OCI-LY7 (cell line): ENCODE results near the gene CIAO1. TPM values are rescaled to one million over a fixed set of nuclear protein-coding genes. Genes with fewer than 3 reads are reported as not detected.

Experiments
- BruUV-seq: library from RNA; stranded (reverse); fragments of 400-500 nt; replicated peaks from 2 replicates; lab custom pipeline; 2021; lab: Mats Ljungman, UMichigan
- CTCF ChIA-PET: fragments of 300-600 bp; sonication (Branson Sonifier 250); formaldehyde crosslinking; loops from one replicate; lab custom pipeline; 2022; ENCODE audit warnings: antibody characterized with exemption; ENCODE audit not compliant: unreplicated experiment; lab: Charles Lee
- POLR2A ChIA-PET: fragments of 300-600 bp; sonication (Branson Sonifier 250); formaldehyde crosslinking; loops from one replicate; lab custom pipeline; 2022; ENCODE audit warnings: antibody characterized with exemption; lab: Charles Lee
- DNase-seq: peaks from one replicate; pipeline ENCODE4 v3.0.0-alpha.2; 2015; ENCODE audit warnings: low spot score
- H2AFZ ChIP-seq: fragments of 200-600 bp; sonication (generic), shearing (Covaris generic); 2 replicates; pipeline ENCODE4 v1.6.1; 2014; ENCODE audit warnings: mild to moderate bottlenecking, antibody characterized with exemption, low read length, moderate library complexity
- H3K27ac ChIP-seq: fragments of 200-600 bp; sonication (generic); 2 replicates; pipeline ENCODE4 v1.5.1; 2014; ENCODE audit warnings: mixed run types, low read depth, mild to moderate bottlenecking, moderate library complexity, low read length, inconsistent platforms; ENCODE audit not compliant: poor library complexity, severe bottlenecking
- H3K36me3 ChIP-seq: fragments of 200-600 bp; sonication (generic); 2 replicates; pipeline ENCODE4 v1.6.1; 2014; ENCODE audit warnings: mild to moderate bottlenecking, antibody characterized with exemption, low read length, moderate library complexity, mixed read lengths; ENCODE audit not compliant: insufficient read depth
- H3K4me1 ChIP-seq: fragments of 200-600 bp; sonication (generic); 2 replicates; pipeline ENCODE4 v1.5.1; 2014; ENCODE audit warnings: mild to moderate bottlenecking, low read length; ENCODE audit not compliant: insufficient read depth, poor library complexity, severe bottlenecking
- H3K4me2 ChIP-seq: fragments of 200-600 bp; sonication (generic); 2 replicates; pipeline ENCODE4 v1.6.1; 2014; ENCODE audit warnings: mild to moderate bottlenecking, low read length
- H3K4me3 ChIP-seq: fragments of 200-600 bp; sonication (generic); 2 replicates; pipeline ENCODE4 v1.5.1; 2014; ENCODE audit warnings: mild to moderate bottlenecking, low read depth, low read length; ENCODE audit not compliant: poor library complexity, severe bottlenecking
- H3K79me2 ChIP-seq: fragments of 200-600 bp; sonication (generic); 2 replicates; pipeline ENCODE4 v1.6.1; 2016; ENCODE audit warnings: low read depth, mild to moderate bottlenecking, low read length, moderate library complexity, mixed read lengths; ENCODE audit not compliant: insufficient read depth
- H3K9me2 ChIP-seq: fragments of 200-600 bp; sonication (generic); 2 replicates; pipeline ENCODE4 v1.6.1; 2016; ENCODE audit warnings: mild to moderate bottlenecking, low read length, mixed read lengths; ENCODE audit not compliant: insufficient read depth
- H3K9me3 ChIP-seq: fragments of 200-600 bp; sonication (generic); 2 replicates; pipeline ENCODE4 v1.6.1; 2014; ENCODE audit warnings: mild to moderate bottlenecking, mixed run types, low read length, mixed read lengths
- H4K20me1 ChIP-seq: fragments of 200-600 bp; sonication (generic); 2 replicates; pipeline ENCODE4 v1.6.1; 2014; ENCODE audit warnings: mild to moderate bottlenecking, antibody characterized with exemption, low read length, moderate library complexity, mixed read lengths; ENCODE audit not compliant: insufficient read depth
- EZH2phosphoT487 ChIP-seq: fragments of 200-600 bp; sonication (generic); IDR thresholded peaks from 2 replicates; pipeline ENCODE4 v1.6.1; 2018; ENCODE audit warnings: low read depth, borderline replicate concordance, mild to moderate bottlenecking, mixed run types, antibody characterized with exemption, low read length, moderate library complexity, mixed read lengths
- intact Hi-C: fragments of 100-400 bp; cut with micrococcal nuclease; formaldehyde crosslinking; loops from one replicate; pipeline ENCODE4 v1.10.0; 2022; ENCODE audit not compliant: unreplicated experiment
- total RNA-seq, 2 experiments: library from RNA; depleted of rRNA in 1 of 2; stranded (reverse); fragments of >200 nt in 1 of 2; shearing (Covaris generic) in 1 of 2; gene quantifications; 2 replicates each; pipeline ENCODE4 v1.2.3, GENCODE V29; 2014 to 2022
- TF ChIP-seq, protein P1 (sequence below): fragments of 200-600 bp; sonication (generic); conservative IDR thresholded peaks from 2 replicates; pipeline ENCODE4 v1.5.1; 2014; ENCODE audit warnings: mild to moderate bottlenecking, antibody characterized with exemption, low read length, moderate library complexity, mixed read lengths

CIAO1 gene
- total RNA-seq, 2 experiments from 2014 or later, result 89.6 to 128 TPM

GRCh38 chr2:96306370-96306769 lies 40.3 kb downstream of the CIAO1 start:
- Histone ChIP-seq H3K27ac (peak overlapping the region; percentile 73), H3K4me1 (peaks cover 28% of the 10 kb centered on the region), H2AFZ (peak overlapping the region; percentile 80; the same call in 1 of the 2 replicates), H3K9me2 (no peaks in the 10 kb centered on the region), H4K20me1 (peaks cover 9% of the 10 kb centered on the region; the same call in 1 of the 2 replicates), H3K79me2 (peaks cover 36% of the 10 kb centered on the region), H3K36me3 (peaks cover 36% of the 10 kb centered on the region), H3K9me3 (no peaks in the 10 kb centered on the region), H3K4me3 (peak overlapping the region; percentile 95), H3K4me2 (peak overlapping the region; percentile 96)
- intact Hi-C loops, result no loop called here
- DNase-seq, result no peak
- CTCF ChIA-PET, result no interaction called here
- POLR2A ChIA-PET, result interaction anchor here (0.7 to 3.4 kb wide), 6 partner anchors 14 to 99 kb away, joined by 3 to 31 read pairs (median 3); partner anchors contain the start of genes CIAO1, NCAPH and TMEM127
- BruUV-seq, result no TSS peak
- TF ChIP-seq EZH2phosphoT487, result no peak
- TF ChIP-seq, protein P1, sequence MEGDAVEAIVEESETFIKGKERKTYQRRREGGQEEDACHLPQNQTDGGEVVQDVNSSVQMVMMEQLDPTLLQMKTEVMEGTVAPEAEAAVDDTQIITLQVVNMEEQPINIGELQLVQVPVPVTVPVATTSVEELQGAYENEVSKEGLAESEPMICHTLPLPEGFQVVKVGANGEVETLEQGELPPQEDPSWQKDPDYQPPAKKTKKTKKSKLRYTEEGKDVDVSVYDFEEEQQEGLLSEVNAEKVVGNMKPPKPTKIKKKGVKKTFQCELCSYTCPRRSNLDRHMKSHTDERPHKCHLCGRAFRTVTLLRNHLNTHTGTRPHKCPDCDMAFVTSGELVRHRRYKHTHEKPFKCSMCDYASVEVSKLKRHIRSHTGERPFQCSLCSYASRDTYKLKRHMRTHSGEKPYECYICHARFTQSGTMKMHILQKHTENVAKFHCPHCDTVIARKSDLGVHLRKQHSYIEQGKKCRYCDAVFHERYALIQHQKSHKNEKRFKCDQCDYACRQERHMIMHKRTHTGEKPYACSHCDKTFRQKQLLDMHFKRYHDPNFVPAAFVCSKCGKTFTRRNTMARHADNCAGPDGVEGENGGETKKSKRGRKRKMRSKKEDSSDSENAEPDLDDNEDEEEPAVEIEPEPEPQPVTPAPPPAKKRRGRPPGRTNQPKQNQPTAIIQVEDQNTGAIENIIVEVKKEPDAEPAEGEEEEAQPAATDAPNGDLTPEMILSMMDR, result no peak

DNA sequence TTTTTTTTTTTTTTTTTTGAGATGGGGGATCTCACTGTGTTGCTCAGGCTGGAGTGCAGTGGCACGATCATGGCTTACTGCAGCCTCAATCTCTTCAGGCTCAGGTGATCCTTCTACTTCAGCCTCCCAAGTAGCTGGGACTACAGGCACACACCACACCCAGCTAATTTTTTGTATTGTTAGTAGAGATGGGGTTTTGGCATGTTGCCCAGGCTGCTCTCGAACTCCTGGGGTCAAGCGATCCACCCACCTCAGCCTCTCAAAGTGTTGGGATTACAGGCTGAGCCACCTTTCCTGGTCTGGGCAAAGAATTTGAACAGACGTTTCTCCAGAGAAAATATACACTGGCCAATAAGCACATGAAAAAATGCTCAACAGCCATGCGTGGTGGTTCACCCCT lies 42.2 kb downstream of the CIAO1 start:
- ChIA-PET POLR2A (interaction anchor here (1.0 to 1.2 kb wide), 2 partner anchors 13 to 34 kb away, joined by 3 to 4 read pairs; no protein-coding TSS in a partner anchor), CTCF (no interaction called here)
- H2AFZ ChIP-seq, result no peak overlapping the region
- H3K9me2 ChIP-seq, result no peaks in the 10 kb centered on the region
- H4K20me1 ChIP-seq, result peaks cover 9% of the 10 kb centered on the region; the same call in 1 of the 2 replicates
- peaks cover 28% of the 10 kb centered on the region for H3K4me1 ChIP-seq
- DNase-seq, result no peak
- no peak overlapping the region for H3K4me2 ChIP-seq
- peaks cover 24% of the 10 kb centered on the region for H3K79me2 ChIP-seq
- no peaks in the 10 kb centered on the region for H3K9me3 ChIP-seq
- H3K4me3 ChIP-seq, result no peak overlapping the region
- intact Hi-C loops, result no loop called here
- H3K36me3 ChIP-seq, result peaks cover 17% of the 10 kb centered on the region
- no peak overlapping the region for H3K27ac ChIP-seq
- no TSS peak for BruUV-seq
- TF ChIP-seq, protein P1, result no peak
- no peak for TF ChIP-seq EZH2phosphoT487

DNA sequence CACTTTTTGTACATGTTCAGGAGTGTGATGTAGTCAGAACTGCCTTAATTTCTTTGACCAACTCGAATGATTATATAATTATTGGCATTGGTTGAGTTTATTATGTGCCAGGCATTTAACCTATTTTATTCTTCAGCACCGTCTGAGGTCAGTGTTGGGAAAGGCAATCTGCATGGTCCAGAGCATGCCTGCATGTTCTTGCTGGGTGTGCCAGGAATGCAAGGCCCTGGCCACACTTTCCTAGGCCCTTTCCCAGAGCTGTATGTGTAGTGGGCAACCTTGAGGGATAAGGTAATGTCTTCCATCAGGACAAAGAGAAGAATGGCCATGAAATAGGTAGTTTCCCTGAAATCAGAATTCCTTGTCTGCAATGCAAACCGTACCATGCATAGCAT lies 49.0 kb downstream of the CIAO1 start:
- no peak for DNase-seq
- H3K4me2 ChIP-seq, result no peak overlapping the region
- H3K36me3 ChIP-seq, result no peaks in the 10 kb centered on the region
- BruUV-seq, result no TSS peak
- no peaks in the 10 kb centered on the region for H4K20me1 ChIP-seq
- peaks cover 30% of the 10 kb centered on the region for H3K4me1 ChIP-seq
- ChIA-PET CTCF (no interaction called here), POLR2A (interaction anchor here (1.6 kb wide), 1 partner anchor 26 kb away, joined by 6 read pairs; no protein-coding TSS in a partner anchor)
- H3K4me3 ChIP-seq, result no peak overlapping the region
- no peak overlapping the region for H3K27ac ChIP-seq
- intact Hi-C loops, result no loop called here
- no peak for TF ChIP-seq EZH2phosphoT487
- TF ChIP-seq, protein P1, result no peak
- no peaks in the 10 kb centered on the region for H3K79me2 ChIP-seq
- H2AFZ ChIP-seq, result no peak overlapping the region
- H3K9me2 ChIP-seq, result no peaks in the 10 kb centered on the region
- H3K9me3 ChIP-seq, result no peaks in the 10 kb centered on the region
